Testis (tissue), 2 donors: ENCODE results near the gene ADORA1.

Source experiments
- CTCF ChIP-seq, 3 experiments: fragments of 450-650 bp in 2 of 3; fragments of 200-600 bp in 1 of 3; sonication (generic) in 1 of 3; IDR thresholded peaks; one replicate each; pipeline ENCODE4 v1.5.1; 2016 to 2019; ENCODE audit warnings: antibody characterized with exemption in 3 of 3, mild to moderate bottlenecking in 2 of 3, moderate library complexity in 1 of 3
- POLR2A ChIP-seq: fragments of 450-650 bp; IDR thresholded peaks from one replicate; pipeline ENCODE4 v1.6.1; 2017; ENCODE audit warnings: antibody characterized with exemption, mild to moderate bottlenecking, moderate library complexity

- no peak for TF ChIP-seq CTCF (IDR thresholded peaks at IDR 0.05)
- no peak for TF ChIP-seq POLR2A
Measured at GRCh38 chr1:203082571-203083462, 44.7 kb upstream of the ADORA1 start.
